HL-60/S4 treated with retinoic acid at 250 ng/mL for 4 days and 3 days (cell line): Measurements from ENCODE around the gene FAM83G.

Experiments
- in situ Hi-C: fragments of 300-500 bp; cut with MboI; formaldehyde crosslinking; loops from 2 replicates; pipeline ENCODE4 v1.7.0; 2022; ENCODE audit warnings: low sequenced_read_pairs

The FAM83G gene

DNA sequence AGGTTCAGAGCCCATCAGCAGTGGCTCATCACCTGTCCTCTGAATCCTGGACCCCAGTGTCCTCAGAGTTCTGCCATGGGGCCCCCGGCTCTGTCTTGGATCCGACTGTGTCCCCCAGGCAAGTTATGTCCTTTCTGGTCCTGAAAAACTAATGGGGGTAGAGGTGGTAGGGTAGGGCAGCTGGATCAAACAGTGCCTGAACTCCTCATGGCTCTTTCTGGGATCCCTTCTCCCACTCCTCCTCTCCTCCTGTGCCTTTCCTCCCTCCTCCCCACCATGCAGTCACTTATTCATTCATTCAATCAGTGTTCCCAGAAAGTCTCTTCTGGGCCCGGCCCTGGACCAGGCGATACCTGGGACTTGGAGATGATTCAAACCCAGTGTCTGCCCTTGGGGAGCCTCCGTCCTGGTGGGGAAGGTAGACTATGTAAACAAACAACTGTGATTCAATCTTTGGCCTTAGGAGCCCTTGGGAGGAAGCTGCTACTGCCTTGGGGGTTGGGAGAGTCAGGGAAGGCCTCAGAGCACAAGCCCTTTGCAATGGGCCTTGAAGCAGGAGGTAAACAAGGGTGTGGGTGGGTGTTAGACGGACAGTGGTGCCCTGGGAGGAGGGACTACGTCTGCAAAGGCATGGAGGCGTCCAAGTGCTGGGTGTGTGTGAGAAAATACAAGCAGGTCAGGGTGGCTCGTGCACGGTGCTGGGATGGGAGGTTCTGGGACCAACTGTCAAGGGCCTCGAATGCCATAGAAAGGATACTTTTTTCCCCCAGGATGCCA is 6.4 kb upstream of the FAM83G start:
- in situ Hi-C loops, result no loop called here

DNA sequence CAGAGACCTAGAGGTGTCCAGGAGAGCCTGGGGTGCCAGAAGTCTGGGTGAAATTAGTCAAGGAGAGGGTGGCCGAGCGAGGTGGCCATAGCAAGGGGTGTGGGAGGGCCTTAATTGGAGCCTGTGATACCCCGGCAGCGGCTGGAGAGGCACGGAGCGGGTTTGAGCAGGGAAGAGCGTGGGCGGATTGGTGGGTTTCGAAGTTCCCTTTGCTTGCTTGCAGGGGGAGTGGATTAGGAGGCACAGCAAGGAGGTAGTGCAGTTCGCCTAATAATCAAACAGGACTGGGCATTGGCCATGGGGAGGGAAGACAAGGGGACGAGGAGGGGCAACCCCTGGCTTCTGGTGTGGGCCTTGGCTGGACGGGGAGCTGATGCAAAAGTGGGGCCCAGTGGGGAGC is 5.4 kb upstream of the FAM83G start:
- in situ Hi-C loops, result no loop called here

DNA sequence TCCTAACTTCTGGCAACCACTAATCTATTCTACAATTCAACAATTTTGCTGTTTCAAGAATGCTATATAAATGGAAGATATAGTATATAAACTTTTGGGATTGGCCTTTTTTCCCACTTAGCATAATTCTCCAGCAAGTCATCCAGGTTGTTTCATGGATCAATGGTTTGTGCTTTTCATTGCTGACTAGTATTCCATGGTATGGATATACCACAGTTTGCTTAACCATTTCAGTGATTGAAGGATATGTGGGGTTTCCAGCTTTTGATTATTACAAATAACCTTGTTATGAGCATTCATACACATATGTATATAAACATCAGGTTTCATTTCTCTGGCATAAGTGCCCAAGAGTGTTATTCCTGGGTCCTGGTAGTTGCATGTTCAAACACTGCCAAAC is 2.1 kb upstream of the FAM83G start:
- in situ Hi-C loops, result no loop called here

DNA sequence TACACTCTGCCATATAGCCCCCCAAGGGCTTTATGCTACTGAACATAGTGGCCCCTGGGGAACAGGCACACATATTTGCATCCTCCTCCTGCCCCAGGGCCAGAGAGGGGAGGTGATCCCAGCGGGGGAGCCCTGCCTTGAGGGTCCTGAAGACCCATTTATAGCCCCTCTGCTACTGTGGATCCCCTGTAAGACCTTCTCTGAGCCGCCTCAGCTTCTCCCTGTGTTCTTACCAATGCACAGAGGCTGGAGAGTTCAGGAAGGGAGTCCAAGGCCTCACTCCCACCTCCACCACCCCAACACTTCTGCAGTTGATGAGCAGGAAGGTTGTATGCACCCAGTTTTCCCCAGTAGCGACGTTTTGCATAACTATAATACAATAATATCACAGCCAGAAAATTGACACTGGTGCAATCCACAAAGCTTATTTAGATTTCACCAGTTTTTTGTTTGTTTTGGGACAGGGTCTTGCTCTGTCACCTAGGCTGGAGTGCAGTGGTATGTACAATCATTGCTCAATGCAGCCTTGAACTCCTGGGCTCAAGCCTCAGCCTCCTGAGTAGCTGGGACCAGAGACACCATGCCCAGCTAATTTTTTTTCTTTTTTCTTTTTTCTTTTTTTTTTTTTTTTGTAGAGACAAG is 1.3 kb upstream of the FAM83G start:
- in situ Hi-C loops, result no loop called here

DNA sequence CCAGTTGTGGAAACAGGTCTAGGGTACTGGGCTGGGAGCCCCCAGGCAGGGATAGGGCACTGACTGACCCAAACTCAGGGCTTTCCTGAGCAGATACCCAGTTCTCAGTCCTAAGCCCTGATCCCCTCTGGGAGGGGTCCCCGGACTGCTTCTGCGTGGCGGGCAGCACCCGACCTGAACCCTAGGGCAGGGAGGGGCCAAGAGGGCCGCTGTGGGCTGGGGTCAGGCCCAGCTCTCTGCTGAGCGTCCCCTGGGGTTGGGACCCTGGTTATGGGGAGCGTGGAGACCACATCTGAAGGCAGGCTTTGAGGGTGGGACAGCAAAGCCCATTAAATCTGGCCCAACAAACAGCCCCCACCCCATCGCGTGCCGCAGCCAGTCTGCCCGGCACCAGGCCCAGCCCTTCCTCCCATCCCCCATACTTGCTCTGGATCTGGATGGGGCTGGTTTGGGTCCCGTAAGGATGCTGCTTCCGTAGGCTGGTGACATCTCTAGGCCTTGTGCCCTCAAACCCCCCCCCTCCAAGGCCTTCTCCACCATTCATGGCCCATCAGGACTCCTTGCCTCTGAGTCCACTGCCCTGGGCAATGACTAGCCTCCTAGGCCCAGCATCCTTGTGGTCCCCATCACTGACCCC is 691 bp upstream of the FAM83G start:
- in situ Hi-C loops, result no loop called here

DNA sequence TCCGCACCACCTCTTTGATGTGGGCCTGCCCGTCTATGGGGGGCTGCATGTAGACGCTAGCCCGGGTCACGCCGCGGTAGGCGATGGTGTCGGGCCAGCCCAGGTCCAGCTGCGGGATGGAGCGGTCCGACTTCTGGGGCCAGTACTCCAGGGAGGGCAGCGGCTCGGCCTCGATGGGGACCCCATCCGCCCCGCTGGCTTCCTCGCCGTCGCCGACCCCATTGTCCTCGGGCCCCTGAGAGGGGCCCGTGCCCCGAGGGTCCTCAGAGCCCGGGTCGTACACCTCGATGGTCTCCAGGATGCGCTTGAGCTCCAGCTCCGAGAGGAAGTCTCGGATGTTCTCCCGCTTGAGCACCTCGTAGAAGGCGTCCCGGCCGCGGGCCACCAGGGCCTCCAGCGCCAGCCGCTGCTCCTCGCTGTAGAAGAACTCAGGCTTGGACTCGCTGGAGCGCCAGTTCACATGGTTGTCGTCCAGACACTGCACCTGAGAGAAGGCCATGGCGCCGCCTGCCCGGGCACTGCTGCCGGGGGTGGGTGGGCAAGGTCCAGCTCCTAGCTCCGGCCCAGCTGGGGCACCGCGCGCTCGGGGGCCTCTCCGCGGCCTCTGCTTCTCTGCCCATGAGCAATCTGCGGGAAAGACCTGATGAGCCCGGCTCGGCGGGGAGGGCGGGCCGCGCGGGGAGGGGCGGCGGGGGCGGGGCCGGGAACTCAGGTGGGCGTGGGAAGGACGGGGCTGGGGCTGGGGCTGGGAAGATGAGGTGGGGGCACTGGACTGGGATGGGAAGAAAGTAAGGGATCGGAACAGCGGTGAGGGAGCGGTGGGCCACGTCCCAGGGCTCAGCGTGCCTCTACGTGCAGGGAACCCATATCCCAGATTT is 782 bp downstream of the FAM83G start:
- in situ Hi-C loops, result no loop called here

DNA sequence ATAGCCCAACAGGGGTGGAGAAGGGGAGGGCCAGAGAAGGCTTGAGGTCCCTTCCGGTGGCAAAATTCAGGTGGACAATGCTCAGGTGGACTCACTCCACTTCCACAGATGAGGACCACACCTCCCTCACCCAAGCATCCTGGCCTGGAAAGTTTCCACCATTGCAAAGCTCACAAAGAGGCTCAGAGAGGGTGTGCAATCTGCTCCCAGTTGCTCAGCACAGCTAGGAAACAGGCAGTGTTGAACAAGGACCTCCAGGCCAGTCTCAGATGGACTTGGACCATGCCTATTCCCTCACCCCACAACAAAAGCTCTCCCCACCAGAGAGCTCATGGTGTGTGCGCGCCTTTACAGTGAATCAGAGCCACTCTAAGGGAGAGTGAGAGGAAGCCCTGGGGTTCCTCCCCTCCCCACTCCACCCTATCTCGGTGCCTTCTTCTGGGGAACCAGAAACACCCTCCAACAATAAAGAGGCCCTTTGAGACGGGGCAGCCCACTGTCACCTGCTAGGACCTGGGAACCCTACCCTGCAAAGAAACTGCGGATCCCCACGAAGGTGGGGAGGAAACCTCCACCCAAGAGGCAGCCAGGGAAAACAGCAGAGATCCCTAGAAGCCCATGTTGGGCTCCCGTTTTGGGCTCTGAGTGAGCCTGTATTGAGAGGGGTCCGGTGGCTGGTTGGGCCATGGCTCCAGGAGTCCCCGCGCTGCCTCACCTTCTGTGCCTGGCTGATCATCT is 1.6 kb downstream of the FAM83G start:
- in situ Hi-C loops, result no loop called here

DNA sequence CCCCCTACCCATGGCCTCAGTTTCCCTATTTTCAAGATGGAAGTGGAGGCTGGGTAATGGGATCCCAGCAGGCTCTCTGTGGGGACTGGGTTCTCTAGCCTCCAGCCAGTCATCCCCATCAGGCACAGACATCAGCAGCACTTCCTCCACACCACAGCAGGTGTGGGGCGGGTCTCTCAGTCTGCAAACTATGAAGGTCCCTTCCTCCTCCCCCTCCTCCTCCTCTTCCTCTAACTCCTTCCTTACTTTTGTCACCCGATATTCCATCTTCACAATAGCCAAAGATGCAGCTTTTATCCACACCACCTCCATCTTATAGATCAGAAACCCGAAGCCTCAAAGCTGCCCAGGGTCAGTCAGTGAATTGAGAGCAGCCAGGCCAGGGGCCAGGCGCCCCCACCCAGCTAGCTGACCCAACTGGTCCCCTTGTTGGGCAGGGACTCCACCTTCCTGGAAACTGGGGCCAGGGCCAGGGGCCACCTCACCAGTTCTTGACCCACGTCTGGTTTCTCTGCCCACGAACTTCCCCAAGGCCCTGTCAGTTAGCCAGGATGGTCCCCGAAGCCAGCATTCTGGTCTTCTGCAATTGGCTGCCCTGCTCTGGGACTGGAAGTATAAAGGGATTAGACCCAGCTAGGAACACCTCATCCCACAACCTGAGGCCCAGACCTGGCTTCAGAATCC is 2.5 kb downstream of the FAM83G start:
- in situ Hi-C loops, result no loop called here

DNA sequence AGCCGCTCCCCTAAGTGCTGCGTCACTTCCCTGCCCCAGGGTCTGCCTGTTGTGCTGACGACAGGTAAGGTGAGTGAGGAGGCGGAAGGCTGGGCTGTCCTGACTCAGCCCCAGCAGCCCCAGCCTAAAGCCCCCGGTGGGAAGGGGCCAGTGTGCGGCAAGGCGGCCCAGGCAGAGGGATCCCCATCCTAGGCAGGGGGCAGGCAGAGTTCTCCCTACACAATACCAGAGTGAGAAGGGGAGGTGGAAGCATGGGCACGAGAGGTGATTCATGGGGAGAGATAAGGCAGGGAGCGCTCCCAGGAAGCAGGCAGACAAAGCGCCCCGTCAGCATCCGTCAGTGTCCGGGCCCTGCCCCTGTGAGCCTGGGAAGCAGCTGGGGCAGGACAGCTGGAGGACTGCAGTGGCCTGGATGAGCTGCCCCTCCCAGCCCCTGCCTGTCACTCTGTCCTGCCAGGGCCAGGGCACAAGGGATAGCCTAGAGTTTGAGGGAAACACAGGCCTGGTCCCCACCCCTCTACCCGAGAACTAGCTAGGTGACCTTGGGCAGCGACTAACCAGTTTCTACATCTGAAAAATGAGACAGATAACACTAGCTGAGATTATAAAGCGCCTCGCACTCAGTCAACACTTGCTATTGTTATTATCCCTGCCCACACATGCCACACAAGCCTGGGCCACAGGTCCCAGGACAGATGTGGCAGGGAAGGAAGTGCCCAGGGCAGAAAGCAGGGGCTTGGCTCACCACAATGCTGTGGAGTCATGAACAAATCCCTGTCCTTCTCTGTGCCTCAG is 3.8 kb downstream of the FAM83G start:
- in situ Hi-C loops, result no loop called here

DNA sequence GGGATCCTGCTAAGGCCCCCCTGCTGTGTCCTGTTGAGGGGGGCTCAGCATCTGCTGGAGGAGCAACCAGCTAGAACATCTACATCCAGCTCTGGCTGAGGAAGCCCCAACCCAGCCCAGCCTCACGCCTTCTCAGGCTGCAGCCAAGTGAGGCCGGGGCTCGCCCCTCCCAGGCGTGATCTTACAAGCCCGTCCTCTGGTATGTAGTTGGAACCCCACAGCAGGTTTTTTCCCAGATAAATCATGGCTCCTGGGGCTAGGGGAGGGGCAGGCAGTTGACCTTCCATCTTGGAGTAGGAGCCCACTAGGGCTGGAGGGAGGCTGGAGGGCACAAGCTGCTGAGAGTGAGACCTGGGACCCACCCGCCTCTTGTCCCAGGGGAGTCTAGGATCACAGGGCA is 4.7 kb downstream of the FAM83G start:
- in situ Hi-C loops, result no loop called here

DNA sequence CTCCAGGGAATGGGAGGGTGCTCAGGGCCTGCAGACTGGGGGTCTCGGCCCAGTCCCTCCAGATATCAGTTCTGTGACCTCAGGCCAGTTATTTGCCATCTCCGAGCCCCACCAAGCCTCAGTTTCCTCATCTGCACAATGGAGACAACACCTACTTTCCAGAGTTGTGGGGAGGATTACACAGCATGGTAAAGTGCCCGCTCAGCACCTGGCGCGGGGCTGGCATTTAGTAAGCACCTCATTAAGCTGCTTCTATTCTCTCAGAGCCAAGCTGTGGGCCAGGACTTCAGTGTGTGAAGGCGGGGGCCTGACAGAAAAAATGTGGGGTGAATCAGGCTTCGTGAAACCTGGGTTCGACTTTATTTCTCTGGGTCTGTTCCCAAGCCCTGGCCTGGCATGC is 5.2 kb downstream of the FAM83G start:
- in situ Hi-C loops, result no loop called here

DNA sequence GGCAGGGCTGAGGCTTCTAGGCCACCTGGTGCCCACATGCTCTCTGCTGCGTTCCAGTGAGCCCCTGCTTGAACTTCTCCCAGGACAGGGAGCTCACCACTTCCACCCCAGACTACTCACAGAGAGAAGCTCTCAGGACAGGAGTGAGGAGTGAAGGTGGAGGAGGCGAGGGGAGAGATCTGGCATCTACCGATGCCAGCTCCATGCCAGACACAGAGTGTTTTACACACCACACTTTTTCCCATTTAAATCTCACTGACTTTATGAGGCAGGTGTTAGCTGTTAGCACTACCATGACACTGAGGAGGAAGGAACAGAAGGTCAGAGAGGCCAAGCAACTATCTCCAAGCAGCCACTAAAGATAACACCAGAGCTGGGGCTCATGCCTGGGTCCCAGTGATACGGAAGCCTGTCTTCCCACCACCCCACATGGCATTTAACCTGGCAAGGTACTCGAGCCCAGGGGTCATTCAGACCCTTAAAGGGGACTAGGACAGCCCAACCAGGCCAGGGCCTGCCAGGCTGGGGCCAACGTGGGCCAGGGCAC is 6.8 kb downstream of the FAM83G start:
- in situ Hi-C loops, result no loop called here

DNA sequence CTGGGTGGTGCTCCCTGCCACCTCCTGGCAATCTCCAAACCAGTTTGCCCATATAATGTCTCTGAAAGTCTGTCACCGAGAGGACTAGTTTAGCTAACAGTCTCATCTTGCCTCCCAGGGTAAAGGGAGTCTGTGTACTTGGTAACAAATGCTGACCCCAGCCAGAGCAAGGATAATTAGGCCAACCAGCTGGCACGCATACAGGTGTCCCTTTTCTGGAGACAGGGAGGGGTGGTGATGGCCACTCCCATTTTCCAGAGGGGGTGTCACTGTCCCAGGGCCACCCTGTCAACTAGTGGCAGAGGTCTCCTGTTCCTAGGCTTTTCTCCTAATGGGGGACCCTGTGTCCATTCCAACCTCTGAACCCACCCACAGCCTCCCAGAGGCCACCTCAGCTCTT is 8.1 kb downstream of the FAM83G start:
- in situ Hi-C loops, result no loop called here

DNA sequence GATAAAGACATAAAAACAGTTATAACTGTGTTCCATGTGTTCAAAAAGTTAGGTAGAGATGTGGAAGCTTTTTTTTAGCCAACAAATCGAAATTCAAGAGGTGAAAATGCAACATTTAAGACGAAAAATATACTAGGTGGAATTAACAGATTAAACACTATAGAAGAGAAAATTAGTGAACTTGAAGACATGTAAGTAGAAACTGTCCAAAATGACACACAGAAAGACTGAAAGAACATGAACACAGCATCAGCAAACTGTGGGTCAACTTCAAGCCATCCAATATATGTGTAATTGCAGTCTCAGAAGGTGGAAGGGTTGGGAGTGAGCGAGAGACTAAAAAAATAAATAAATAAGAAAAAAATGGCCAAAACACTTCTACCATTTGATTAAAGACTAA is 9.3 kb downstream of the FAM83G start:
- in situ Hi-C loops, result no loop called here

DNA sequence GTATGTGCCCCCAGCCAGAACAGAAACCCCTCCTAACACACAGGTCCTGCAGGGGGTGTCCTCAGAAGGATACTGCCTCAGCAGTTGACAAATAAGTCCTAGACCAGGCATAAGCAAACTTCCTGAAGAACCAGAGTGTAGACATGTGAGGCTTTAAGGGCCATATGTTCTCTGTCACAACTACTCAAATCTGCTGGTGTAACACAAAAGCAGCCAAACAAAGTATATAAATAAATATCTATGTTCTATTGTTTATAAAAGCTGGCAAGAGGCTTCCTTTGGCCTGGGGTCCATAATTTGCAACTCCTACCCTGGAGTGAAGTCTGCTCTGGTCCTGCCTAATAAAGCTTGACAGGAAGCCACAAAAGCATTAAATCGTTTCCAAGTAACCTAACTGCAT is 9.9 kb downstream of the FAM83G start:
- in situ Hi-C loops, result no loop called here

DNA sequence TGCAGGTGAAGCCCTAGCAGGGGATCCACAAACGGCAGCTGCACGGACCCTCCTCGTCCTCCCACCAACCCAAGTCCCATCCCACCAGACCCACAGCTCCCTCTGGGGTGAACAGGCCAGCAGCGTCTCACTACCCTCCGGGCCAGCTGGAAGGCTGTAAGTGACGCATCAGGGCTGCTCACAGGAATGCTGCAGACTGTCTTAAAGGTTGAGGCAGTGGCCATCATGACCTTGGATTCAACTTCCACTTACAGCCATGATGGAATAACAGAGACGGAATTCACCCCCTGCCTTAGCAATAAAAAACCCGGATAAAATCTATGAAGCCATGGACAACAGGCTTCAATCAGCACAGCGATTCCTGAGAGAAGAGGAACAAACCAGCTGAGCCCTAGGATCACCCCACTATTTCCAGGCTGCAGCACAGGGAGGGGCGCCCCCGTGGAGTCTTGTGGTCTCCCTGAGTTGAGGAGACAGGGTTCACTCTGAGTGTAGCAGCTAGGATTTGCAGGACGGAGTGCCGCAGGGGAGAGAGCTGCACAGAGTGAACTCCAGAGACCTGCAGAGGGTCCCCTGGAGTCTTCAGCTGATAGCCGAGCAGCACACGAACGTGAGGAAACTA is 10.5 kb downstream of the FAM83G start:
- in situ Hi-C loops, result no loop called here

DNA sequence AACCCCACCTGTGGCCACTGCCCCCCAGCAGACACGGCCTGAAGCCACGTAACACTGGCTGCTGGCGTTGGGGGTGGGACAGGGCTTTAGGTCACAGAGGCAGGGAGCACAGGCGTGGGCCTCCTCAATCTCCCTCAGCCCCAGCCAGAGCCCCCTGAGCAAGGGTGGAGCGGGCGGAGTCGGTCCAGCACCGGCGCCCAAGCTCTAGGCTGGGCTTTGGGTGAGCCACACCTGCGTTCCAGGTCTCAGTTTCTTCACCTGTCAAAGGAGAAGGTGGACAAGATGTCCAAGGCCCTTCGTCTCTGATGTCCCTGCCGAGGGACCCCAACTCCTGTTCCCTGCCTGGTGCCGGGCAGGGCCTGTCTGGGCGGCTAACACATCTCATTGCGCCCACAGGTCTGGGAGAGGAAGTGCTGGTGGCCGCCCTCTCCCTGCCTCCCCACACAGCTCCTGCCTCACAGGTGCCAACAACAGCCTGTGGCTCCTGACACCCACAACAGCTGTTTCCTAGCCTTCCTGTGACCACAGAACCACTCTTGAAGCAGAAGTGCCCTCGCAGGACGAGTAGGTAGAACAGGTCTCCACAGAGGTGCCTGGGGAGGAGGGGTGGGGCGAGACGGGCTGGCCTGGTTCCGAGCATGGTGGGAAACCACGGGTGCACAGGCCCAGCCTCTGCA is 12.0 kb downstream of the FAM83G start:
- in situ Hi-C loops, result no loop called here
